WTC11 (cell line): ENCODE measurements around the gene CERS1. TPM values are rescaled to one million over a fixed set of nuclear protein-coding genes. Genes with fewer than 3 reads are reported as not detected.

ENCODE experiments used
- ATAC-seq: fragments of 200-7000 bp; cut with Tn5 transposase; 2 replicates; pipeline ENCODE4 v1.10.0; 2021; ENCODE audit warnings: mild to moderate bottlenecking, moderate library complexity
- CTCF ChIA-PET: fragments of 300-600 bp; sonication (Branson Sonifier 250); formaldehyde crosslinking; loops from one replicate; lab custom pipeline; 2021; ENCODE audit warnings: antibody characterized with exemption; lab: Charles Lee
- POLR2A ChIA-PET: fragments of 350-600 bp; sonication (Branson Sonifier 250); formaldehyde crosslinking; loops from one replicate; lab custom pipeline; 2021; ENCODE audit warnings: antibody characterized with exemption; lab: Charles Lee
- DNase-seq: peaks from one replicate; pipeline ENCODE4 v3.0.0; 2021; ENCODE audit warnings: low spot score
- H3K27ac Mint-ChIP-seq: 2 replicates; pipeline ENCODE4 v1.8.0; 2021; ENCODE audit warnings: mixed read lengths
- H3K27me3 Mint-ChIP-seq: 2 replicates; pipeline ENCODE4 v1.8.0; 2021; ENCODE audit warnings: low read depth, mild to moderate bottlenecking, moderate library complexity, mixed read lengths
- H3K36me3 Mint-ChIP-seq: 2 replicates; pipeline ENCODE4 v1.8.0; 2021; ENCODE audit warnings: mixed read lengths
- H3K4me1 Mint-ChIP-seq: 2 replicates; pipeline ENCODE4 v1.8.0; 2022; ENCODE audit warnings: mixed read lengths
- H3K4me3 Mint-ChIP-seq: 2 replicates; pipeline ENCODE4 v1.8.0; 2021; ENCODE audit warnings: mild to moderate bottlenecking, moderate library complexity, mixed read lengths
- H3K9me3 Mint-ChIP-seq: 2 replicates; pipeline ENCODE4 v1.8.0; 2021; ENCODE audit warnings: mixed read lengths
- GRHL2 ChIP-seq: fragments of 250-450 bp; sonication (Bioruptor Pico); IDR thresholded peaks from 2 replicates; pipeline ENCODE4 v1.8.0; 2022; ENCODE audit warnings: mild to moderate bottlenecking, moderate library complexity; ENCODE audit not compliant: insufficient replicate concordance, severe bottlenecking
- JUN ChIP-seq: sonication (generic); formaldehyde crosslinking; IDR thresholded peaks from 2 replicates; pipeline ENCODE4 v1.8.0; 2023; ENCODE audit warnings: mild to moderate bottlenecking, missing genetic modification reagents
- KAT7 ChIP-seq: sonication (generic); formaldehyde crosslinking; IDR thresholded peaks from 2 replicates; pipeline ENCODE4 v1.8.1; 2023; ENCODE audit warnings: missing genetic modification reagents, mild to moderate bottlenecking, borderline replicate concordance
- NR3C1 ChIP-seq: sonication (generic); formaldehyde crosslinking; conservative IDR thresholded peaks from 2 replicates; pipeline ENCODE4 v1.8.1; 2023; ENCODE audit warnings: low read depth, mild to moderate bottlenecking, missing genetic modification reagents
- PRRX2 ChIP-seq: fragments of 250-450 bp; sonication (Bioruptor Pico); IDR thresholded peaks from 2 replicates; pipeline ENCODE4 v1.8.0; 2021; ENCODE audit warnings: mild to moderate bottlenecking
- TEAD1 ChIP-seq: sonication (generic); formaldehyde crosslinking; IDR thresholded peaks from 2 replicates; pipeline ENCODE4 v1.8.0; 2022; ENCODE audit warnings: mild to moderate bottlenecking, missing genetic modification reagents
- ZNF121 ChIP-seq: sonication (generic); formaldehyde crosslinking; IDR thresholded peaks from 2 replicates; pipeline ENCODE4 v1.8.0; 2023; ENCODE audit warnings: missing genetic modification reagents
- ZNF416 ChIP-seq: fragments of 250-450 bp; sonication (Bioruptor Pico); IDR thresholded peaks from 2 replicates; pipeline ENCODE4 v1.9.0; 2021; ENCODE audit warnings: mild to moderate bottlenecking, inconsistent platforms
- total RNA-seq: library from RNA; stranded (reverse); gene quantifications from 3 replicates; pipeline ENCODE4 v1.2.3, GENCODE V29; 2021
- TF ChIP-seq, protein P1 (sequence below): sonication (generic); formaldehyde crosslinking; IDR thresholded peaks from 2 replicates; pipeline ENCODE4 v1.8.0; 2023; ENCODE audit warnings: missing genetic modification reagents, mild to moderate bottlenecking, borderline replicate concordance
- TF ChIP-seq, protein P2 (sequence below): sonication (generic); formaldehyde crosslinking; IDR thresholded peaks from 2 replicates; pipeline ENCODE4 v1.8.1; 2023; ENCODE audit warnings: mild to moderate bottlenecking, moderate library complexity, missing genetic modification reagents
- TF ChIP-seq, protein P3 (sequence below): sonication (generic); formaldehyde crosslinking; IDR thresholded peaks from 2 replicates; pipeline ENCODE4 v1.8.1; 2023; ENCODE audit warnings: mild to moderate bottlenecking, missing genetic modification reagents, moderate library complexity
- TF ChIP-seq, protein P4 (sequence below): sonication (generic); formaldehyde crosslinking; IDR thresholded peaks from 2 replicates; pipeline ENCODE4 v1.8.1; 2023; ENCODE audit warnings: mild to moderate bottlenecking, missing genetic modification reagents
- TF ChIP-seq, protein P5 (sequence below): sonication (generic); formaldehyde crosslinking; conservative IDR thresholded peaks from 2 replicates; pipeline ENCODE4 v1.8.1; 2023; ENCODE audit warnings: mild to moderate bottlenecking, low read depth, missing genetic modification reagents, moderate library complexity

Gene CERS1
- total RNA-seq, 1 experiment from 2014 or later = 14.7 TPM

DNA sequence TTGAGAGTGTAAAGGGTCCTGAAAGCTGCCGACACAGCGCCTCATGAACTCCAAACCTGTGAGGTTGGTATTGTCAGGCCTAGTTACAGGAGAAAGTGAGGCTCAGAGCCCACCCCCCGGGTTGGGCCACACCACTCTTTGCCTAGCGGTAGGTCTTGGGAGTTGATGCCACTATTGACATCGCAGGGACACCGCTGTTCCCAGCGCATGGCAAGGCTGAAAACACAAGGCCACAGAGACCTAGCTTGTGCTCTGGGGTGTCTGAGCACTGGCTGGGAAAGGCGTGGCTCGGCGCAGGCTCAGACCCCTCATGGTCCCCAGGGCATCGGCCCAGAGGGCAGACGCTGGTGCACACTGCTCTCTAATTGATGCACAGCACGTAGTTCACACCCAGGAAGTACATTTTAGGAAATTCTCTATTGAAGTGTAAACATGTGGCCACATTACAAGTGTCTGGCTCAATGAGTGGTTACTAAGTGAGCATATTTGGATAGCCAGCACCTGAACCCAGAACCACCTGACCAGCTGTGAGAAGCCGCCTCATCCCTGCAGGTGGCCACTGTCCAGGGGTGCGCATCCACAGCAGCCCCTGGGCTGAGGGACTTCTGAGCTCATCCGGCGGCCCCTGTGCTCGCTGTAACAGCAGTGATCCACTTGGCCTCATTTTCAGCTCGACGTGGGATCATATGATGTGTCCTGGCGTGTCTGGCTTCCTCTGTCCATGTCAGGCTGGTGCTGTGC is 36.9 kb downstream of the CERS1 start (continued):
- TF ChIP-seq PRRX2 (no peak), ZNF416 (CRISPR knock-in tag) (no peak)
- TF ChIP-seq, protein P1, sequence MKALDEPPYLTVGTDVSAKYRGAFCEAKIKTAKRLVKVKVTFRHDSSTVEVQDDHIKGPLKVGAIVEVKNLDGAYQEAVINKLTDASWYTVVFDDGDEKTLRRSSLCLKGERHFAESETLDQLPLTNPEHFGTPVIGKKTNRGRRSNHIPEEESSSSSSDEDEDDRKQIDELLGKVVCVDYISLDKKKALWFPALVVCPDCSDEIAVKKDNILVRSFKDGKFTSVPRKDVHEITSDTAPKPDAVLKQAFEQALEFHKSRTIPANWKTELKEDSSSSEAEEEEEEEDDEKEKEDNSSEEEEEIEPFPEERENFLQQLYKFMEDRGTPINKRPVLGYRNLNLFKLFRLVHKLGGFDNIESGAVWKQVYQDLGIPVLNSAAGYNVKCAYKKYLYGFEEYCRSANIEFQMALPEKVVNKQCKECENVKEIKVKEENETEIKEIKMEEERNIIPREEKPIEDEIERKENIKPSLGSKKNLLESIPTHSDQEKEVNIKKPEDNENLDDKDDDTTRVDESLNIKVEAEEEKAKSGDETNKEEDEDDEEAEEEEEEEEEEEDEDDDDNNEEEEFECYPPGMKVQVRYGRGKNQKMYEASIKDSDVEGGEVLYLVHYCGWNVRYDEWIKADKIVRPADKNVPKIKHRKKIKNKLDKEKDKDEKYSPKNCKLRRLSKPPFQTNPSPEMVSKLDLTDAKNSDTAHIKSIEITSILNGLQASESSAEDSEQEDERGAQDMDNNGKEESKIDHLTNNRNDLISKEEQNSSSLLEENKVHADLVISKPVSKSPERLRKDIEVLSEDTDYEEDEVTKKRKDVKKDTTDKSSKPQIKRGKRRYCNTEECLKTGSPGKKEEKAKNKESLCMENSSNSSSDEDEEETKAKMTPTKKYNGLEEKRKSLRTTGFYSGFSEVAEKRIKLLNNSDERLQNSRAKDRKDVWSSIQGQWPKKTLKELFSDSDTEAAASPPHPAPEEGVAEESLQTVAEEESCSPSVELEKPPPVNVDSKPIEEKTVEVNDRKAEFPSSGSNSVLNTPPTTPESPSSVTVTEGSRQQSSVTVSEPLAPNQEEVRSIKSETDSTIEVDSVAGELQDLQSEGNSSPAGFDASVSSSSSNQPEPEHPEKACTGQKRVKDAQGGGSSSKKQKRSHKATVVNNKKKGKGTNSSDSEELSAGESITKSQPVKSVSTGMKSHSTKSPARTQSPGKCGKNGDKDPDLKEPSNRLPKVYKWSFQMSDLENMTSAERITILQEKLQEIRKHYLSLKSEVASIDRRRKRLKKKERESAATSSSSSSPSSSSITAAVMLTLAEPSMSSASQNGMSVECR (CRISPR knock-in tag) = no peak
- TF ChIP-seq, protein P2, sequence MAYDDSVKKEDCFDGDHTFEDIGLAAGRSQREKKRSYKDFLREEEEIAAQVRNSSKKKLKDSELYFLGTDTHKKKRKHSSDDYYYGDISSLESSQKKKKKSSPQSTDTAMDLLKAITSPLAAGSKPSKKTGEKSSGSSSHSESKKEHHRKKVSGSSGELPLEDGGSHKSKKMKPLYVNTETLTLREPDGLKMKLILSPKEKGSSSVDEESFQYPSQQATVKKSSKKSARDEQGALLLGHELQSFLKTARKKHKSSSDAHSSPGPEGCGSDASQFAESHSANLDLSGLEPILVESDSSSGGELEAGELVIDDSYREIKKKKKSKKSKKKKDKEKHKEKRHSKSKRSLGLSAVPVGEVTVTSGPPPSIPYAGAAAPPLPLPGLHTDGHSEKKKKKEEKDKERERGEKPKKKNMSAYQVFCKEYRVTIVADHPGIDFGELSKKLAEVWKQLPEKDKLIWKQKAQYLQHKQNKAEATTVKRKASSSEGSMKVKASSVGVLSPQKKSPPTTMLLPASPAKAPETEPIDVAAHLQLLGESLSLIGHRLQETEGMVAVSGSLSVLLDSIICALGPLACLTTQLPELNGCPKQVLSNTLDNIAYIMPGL = no peak

DNA sequence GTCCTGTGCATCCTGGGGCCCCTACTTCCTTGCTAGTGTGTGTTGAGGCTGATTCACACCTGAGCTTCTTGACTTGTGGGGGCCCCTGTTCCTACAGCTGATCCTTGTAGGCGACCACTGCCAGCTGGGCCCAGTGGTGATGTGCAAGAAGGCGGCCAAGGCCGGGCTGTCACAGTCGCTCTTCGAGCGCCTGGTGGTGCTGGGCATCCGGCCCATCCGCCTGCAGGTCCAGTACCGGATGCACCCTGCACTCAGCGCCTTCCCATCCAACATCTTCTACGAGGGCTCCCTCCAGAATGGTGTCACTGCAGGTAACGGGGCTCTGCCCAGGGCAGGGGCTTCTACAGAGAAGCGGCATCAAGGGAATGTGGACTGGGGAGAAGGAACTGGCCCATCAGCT is 38.7 kb downstream of the CERS1 start:
- ChIA-PET CTCF (interaction anchor here (0.5 to 5.9 kb wide), 5 partner anchors 10 to 139 kb away, joined by 3 to 45 read pairs (median 5); partner anchors contain the start of gene UPF1), POLR2A (no interaction called here)
- Mint-ChIP-seq H3K36me3 (peaks cover 72% of the 10 kb centered on the region), H3K9me3 (no peaks in the 10 kb centered on the region), H3K4me1 (no peaks in the 10 kb centered on the region), H3K27me3 (no peaks in the 10 kb centered on the region), H3K27ac (no peak overlapping the region), H3K4me3 (no peak overlapping the region)
- TF ChIP-seq ZNF121 (no peak), JUN (CRISPR knock-in tag) (no peak)
- TF ChIP-seq, protein P3, sequence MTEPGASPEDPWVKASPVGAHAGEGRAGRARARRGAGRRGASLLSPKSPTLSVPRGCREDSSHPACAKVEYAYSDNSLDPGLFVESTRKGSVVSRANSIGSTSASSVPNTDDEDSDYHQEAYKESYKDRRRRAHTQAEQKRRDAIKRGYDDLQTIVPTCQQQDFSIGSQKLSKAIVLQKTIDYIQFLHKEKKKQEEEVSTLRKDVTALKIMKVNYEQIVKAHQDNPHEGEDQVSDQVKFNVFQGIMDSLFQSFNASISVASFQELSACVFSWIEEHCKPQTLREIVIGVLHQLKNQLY (CRISPR knock-in tag) = no peak
- TF ChIP-seq, protein P4, sequence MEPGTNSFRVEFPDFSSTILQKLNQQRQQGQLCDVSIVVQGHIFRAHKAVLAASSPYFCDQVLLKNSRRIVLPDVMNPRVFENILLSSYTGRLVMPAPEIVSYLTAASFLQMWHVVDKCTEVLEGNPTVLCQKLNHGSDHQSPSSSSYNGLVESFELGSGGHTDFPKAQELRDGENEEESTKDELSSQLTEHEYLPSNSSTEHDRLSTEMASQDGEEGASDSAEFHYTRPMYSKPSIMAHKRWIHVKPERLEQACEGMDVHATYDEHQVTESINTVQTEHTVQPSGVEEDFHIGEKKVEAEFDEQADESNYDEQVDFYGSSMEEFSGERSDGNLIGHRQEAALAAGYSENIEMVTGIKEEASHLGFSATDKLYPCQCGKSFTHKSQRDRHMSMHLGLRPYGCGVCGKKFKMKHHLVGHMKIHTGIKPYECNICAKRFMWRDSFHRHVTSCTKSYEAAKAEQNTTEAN = no peak
- ATAC-seq (no peak), DNase-seq (no peak)

DNA sequence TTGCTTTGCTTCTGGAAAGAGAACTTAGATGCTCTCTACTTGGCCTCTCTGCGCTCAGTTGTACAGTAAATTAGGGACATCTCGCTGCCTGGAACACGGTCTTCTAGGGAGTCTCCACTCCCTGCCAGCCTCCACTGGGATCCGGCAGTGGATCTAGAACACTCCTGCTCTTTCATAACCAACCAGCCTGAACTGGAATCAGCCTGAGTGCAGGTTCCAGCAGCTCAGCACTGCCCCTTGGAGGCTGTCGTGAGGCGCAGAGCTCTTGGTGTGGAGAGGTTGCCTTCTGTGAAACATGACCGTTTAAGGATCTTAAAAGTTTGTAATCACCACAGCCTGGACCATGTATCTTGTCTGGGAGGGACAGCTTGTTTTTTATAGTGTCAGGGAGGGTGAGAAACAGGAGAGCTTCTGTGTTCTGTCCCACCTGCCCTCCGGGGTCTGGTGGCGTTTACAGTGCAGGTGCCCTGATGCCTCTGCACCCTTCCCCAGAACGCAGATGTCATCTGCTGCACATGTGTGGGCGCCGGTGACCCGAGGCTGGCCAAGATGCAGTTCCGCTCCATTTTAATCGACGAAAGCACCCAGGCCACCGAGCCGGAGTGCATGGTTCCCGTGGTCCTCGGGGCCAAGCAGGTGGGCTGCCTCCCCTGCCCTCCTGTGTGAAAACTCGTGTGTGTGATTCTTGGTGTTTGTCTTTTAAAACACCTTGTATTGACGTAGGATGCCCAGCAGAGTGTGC is 39.4 kb downstream of the CERS1 start:
- H3K4me1 Mint-ChIP-seq = no peaks in the 10 kb centered on the region
- peaks cover 67% of the 10 kb centered on the region for H3K36me3 Mint-ChIP-seq
- ChIA-PET CTCF (interaction anchor here (0.5 to 5.9 kb wide), 16 partner anchors 9 to 405 kb away, joined by 3 to 45 read pairs (median 4); partner anchors contain the start of genes CERS1 and UPF1), POLR2A (interaction anchor here (0.6 kb wide), 1 partner anchor 10 kb away, joined by 3 read pairs; no protein-coding TSS in a partner anchor)
- H3K27ac Mint-ChIP-seq = peak overlapping the region; percentile 74
- TF ChIP-seq NR3C1 (CRISPR knock-in tag) = no peak
- TF ChIP-seq, protein P5, sequence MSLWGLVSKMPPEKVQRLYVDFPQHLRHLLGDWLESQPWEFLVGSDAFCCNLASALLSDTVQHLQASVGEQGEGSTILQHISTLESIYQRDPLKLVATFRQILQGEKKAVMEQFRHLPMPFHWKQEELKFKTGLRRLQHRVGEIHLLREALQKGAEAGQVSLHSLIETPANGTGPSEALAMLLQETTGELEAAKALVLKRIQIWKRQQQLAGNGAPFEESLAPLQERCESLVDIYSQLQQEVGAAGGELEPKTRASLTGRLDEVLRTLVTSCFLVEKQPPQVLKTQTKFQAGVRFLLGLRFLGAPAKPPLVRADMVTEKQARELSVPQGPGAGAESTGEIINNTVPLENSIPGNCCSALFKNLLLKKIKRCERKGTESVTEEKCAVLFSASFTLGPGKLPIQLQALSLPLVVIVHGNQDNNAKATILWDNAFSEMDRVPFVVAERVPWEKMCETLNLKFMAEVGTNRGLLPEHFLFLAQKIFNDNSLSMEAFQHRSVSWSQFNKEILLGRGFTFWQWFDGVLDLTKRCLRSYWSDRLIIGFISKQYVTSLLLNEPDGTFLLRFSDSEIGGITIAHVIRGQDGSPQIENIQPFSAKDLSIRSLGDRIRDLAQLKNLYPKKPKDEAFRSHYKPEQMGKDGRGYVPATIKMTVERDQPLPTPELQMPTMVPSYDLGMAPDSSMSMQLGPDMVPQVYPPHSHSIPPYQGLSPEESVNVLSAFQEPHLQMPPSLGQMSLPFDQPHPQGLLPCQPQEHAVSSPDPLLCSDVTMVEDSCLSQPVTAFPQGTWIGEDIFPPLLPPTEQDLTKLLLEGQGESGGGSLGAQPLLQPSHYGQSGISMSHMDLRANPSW = no peak
- no peak for TF ChIP-seq GRHL2
- no peak for TF ChIP-seq TEAD1
- no peak for TF ChIP-seq KAT7 (CRISPR knock-in tag)
- H3K4me3 Mint-ChIP-seq = no peak overlapping the region
- no peaks in the 10 kb centered on the region for H3K9me3 Mint-ChIP-seq
- DNase-seq (peak; percentile 44), ATAC-seq (peak; percentile 67)
- H3K27me3 Mint-ChIP-seq = no peaks in the 10 kb centered on the region
